ENCODE results near the gene TUBA1C.

TUBA1C gene

GRCh38 chr12:49322708-49323523 lies 58.0 kb downstream of the TUBA1C start, which contains the start of gene TROAP:
TSS of gene TROAP (plus strand) at chr12:49323255. CDS start at chr12:49323609, 354 bp downstream.
- no peaks in the 10 kb centered on the region for H3K9me2 ChIP-seq (replicated peaks; ENCODE audit: control insufficient read depth, low read length)
- H3K9me3 ChIP-seq (ENCODE audit: control insufficient read depth, insufficient read depth, low read length), result no peaks in the 10 kb centered on the region
- H3K36me3 ChIP-seq (ENCODE audit: control insufficient read depth, low read length), result peaks cover 42% of the 10 kb centered on the region
- H3K4me1 ChIP-seq (ENCODE audit: control insufficient read depth, low read length), result peaks cover 20% of the 10 kb centered on the region
- H3K4me3 ChIP-seq (ENCODE audit: low read length), result peak within 1 kb of the TSS; percentile 87
- H4K20me1 ChIP-seq (ENCODE audit: control insufficient read depth, insufficient read depth, low read depth, low read length), result no peaks in the 10 kb centered on the region
- peak within 1 kb of the TSS; percentile 78 for H3K4me2 ChIP-seq (ENCODE audit: low read length)
- H3K79me2 ChIP-seq (ENCODE audit: control insufficient read depth, low read length), result peaks cover 23% of the 10 kb centered on the region
- peak within 1 kb of the TSS; percentile 45 for H3K27ac ChIP-seq (ENCODE audit: low read depth, low read length)
- H3F3A ChIP-seq (ENCODE audit: control insufficient read depth, insufficient read depth), result no peaks in the 10 kb centered on the region
- TF ChIP-seq CTCF (IDR thresholded peaks at IDR 0.05; ENCODE audit: low read depth, low read length, poor library complexity, severe bottlenecking), result no peak
- no peak for TF ChIP-seq EZH2phosphoT487 (IDR thresholded peaks at IDR 0.05; ENCODE audit: borderline replicate concordance, low read length)
- no peaks in the 10 kb centered on the region for H3K27me3 ChIP-seq (ENCODE audit: control insufficient read depth, low read length)

- no peaks in the 10 kb centered on the region for H4K20me1 ChIP-seq (ENCODE audit: control insufficient read depth, insufficient read depth, low read depth, low read length)
- peaks cover 23% of the 10 kb centered on the region for H3K79me2 ChIP-seq (ENCODE audit: control insufficient read depth, low read length)
- H3K27ac ChIP-seq (ENCODE audit: low read depth, low read length), result peak overlapping the region; percentile 45
- no peak for TF ChIP-seq EZH2phosphoT487 (IDR thresholded peaks at IDR 0.05; ENCODE audit: borderline replicate concordance, low read length)
- TF ChIP-seq CTCF (IDR thresholded peaks at IDR 0.05; ENCODE audit: low read depth, low read length, poor library complexity, severe bottlenecking), result no peak
- peak overlapping the region; percentile 87 for H3K4me3 ChIP-seq (ENCODE audit: low read length)
- peaks cover 42% of the 10 kb centered on the region for H3K36me3 ChIP-seq (ENCODE audit: control insufficient read depth, low read length)
- H3K4me2 ChIP-seq (ENCODE audit: low read length), result peak overlapping the region; percentile 77
- no peaks in the 10 kb centered on the region for H3K9me2 ChIP-seq (replicated peaks; ENCODE audit: control insufficient read depth, low read length)
- no peaks in the 10 kb centered on the region for H3K9me3 ChIP-seq (ENCODE audit: control insufficient read depth, insufficient read depth, low read length)
- no peaks in the 10 kb centered on the region for H3F3A ChIP-seq (ENCODE audit: control insufficient read depth, insufficient read depth)
- no peaks in the 10 kb centered on the region for H3K27me3 ChIP-seq (ENCODE audit: control insufficient read depth, low read length)
- peaks cover 20% of the 10 kb centered on the region for H3K4me1 ChIP-seq (ENCODE audit: control insufficient read depth, low read length)
Observed at GRCh38 chr12:49323524-49324097, 58.7 kb downstream of the TUBA1C start.
